A549 (cell line): Measurements from ENCODE around the gene FZD7. TPM values are rescaled to one million over a fixed set of nuclear protein-coding genes. Genes with fewer than 3 reads are reported as not detected.

ENCODE experiments used
- ATAC-seq, 2 experiments: fragments of 200-7000 bp in 1 of 2; fragments of >200 bp in 1 of 2; cut with Nextera tagmentation in 1 of 2; cut with Tn5 transposase in 1 of 2; 3 replicates each; pipeline versions ENCODE4 v1.8.0 to v1.9.1; 2018 to 2020; ENCODE audit warnings: mild to moderate bottlenecking in 1 of 2, moderate library complexity in 1 of 2
- CTCF ChIA-PET: fragments of 300-600 bp; sonication (Branson Sonifier 250); formaldehyde crosslinking; extraction: SDS; loops from one replicate; lab custom pipeline; 2021; ENCODE audit warnings: antibody characterized with exemption, inconsistent platforms; lab: Yijun Ruan, JAX
- POLR2A ChIA-PET: fragments of 350-600 bp; formaldehyde crosslinking; extraction: SDS; loops from one replicate; lab custom pipeline; 2021; ENCODE audit warnings: antibody characterized with exemption, inconsistent platforms; lab: Yijun Ruan, JAX
- DNase-seq, 2 experiments: peaks; one replicate each; pipeline versions ENCODE4 v3.0.0 to v3.0.0-alpha.2; 2011 to 2016; ENCODE audit warnings: low read depth in 1 of 2, low spot score in 1 of 2
- FAIRE-seq: peaks from 2 replicates; lab custom pipeline; 2011; peaks lifted over from hg19 to GRCh38; lab: Jason Lieb, UNC
- H3K27ac ChIP-seq, 2 experiments: fragments of >200 bp; sonication (Bioruptor Twin); formaldehyde crosslinking; 3 replicates each; pipeline ENCODE4 v1.5.1; 2016 to 2017
- H3K4me1 ChIP-seq: fragments of >200 bp; sonication (Bioruptor Twin); formaldehyde crosslinking; 3 replicates; pipeline ENCODE4 v1.6.1; 2016
- H3K4me2 ChIP-seq: fragments of >200 bp; sonication (Bioruptor Twin); formaldehyde crosslinking; 3 replicates; pipeline ENCODE4 v1.6.1; 2016
- H3K4me3 ChIP-seq: fragments of >200 bp; sonication (Bioruptor Twin); formaldehyde crosslinking; 3 replicates; pipeline ENCODE4 v1.5.1; 2016
- H3K9me3 ChIP-seq: fragments of >200 bp; sonication (Bioruptor Twin); formaldehyde crosslinking; 3 replicates; pipeline ENCODE4 v1.6.1; 2016
- BCL3 ChIP-seq: fragments of >200 bp; sonication (Bioruptor Twin); formaldehyde crosslinking; IDR thresholded peaks from 3 replicates; pipeline ENCODE4 v1.6.1; 2016
- CBX2 ChIP-seq: fragments of 200-600 bp; sonication (generic); IDR thresholded peaks from 2 replicates; pipeline ENCODE4 v1.6.1; 2016; ENCODE audit warnings: low read depth, mild to moderate bottlenecking, borderline replicate concordance
- CEBPB ChIP-seq, 2 experiments: fragments of >200 bp in 1 of 2; sonication (Bioruptor Twin) in 1 of 2; formaldehyde crosslinking in 1 of 2; IDR thresholded peaks; 2 replicates each; pipeline ENCODE4 v1.6.1; 2012 to 2016
- CHD2 ChIP-seq: fragments of 150-350 bp; IDR thresholded peaks from 2 replicates; pipeline ENCODE4 v1.6.1; 2014; ENCODE audit warnings: low read length; ENCODE audit not compliant: partially characterized antibody
- CHD4 ChIP-seq: fragments of 200-600 bp; sonication (generic); IDR thresholded peaks from 2 replicates; pipeline ENCODE4 v1.6.1; 2016; ENCODE audit warnings: antibody characterized with exemption, mild to moderate bottlenecking, borderline replicate concordance
- E2F6 ChIP-seq: IDR thresholded peaks from 2 replicates; pipeline ENCODE4 v1.6.1; 2012; ENCODE audit warnings: low read depth, borderline replicate concordance
- EHF ChIP-seq: fragments of 250-450 bp; sonication (Bioruptor Pico); IDR thresholded peaks from 2 replicates; pipeline ENCODE4 v1.5.0; 2020; ENCODE audit warnings: mild to moderate bottlenecking
- EHMT2 ChIP-seq: fragments of 200-600 bp; sonication (generic); IDR thresholded peaks from 2 replicates; pipeline ENCODE4 v1.6.1; 2016; ENCODE audit warnings: antibody characterized with exemption, low read depth, mild to moderate bottlenecking, moderate library complexity
- ELK1 ChIP-seq: fragments of 150-350 bp; IDR thresholded peaks from 2 replicates; pipeline ENCODE4 v1.6.1; 2014; ENCODE audit warnings: low read depth, mild to moderate bottlenecking, low read length
- EP300 ChIP-seq, 2 experiments: fragments of >200 bp; sonication (Bioruptor Twin); formaldehyde crosslinking; IDR thresholded peaks; 2 replicates in 1 of 2; 3 replicates in 1 of 2; pipeline ENCODE4 v1.6.1; 2016 to 2017
- FOSB ChIP-seq: fragments of 250-450 bp; sonication (Bioruptor Pico); IDR thresholded peaks from 2 replicates; pipeline ENCODE4 v1.5.0; 2020; ENCODE audit warnings: mild to moderate bottlenecking, moderate library complexity
- GATA3 ChIP-seq: IDR thresholded peaks from 2 replicates; pipeline ENCODE4 v1.6.1; 2012; ENCODE audit warnings: borderline replicate concordance
- HDAC2 ChIP-seq: fragments of 200-600 bp; sonication (generic); IDR thresholded peaks from 2 replicates; pipeline ENCODE4 v1.6.1; 2016
- HOXA7 ChIP-seq: fragments of 250-450 bp; sonication (Bioruptor Pico); IDR thresholded peaks from 2 replicates; pipeline ENCODE4 v1.5.0; 2020; ENCODE audit warnings: mild to moderate bottlenecking, moderate library complexity
- HOXB13 ChIP-seq: fragments of 250-450 bp; sonication (Bioruptor Pico); IDR thresholded peaks from 2 replicates; pipeline ENCODE4 v1.5.0; 2020; ENCODE audit warnings: low read depth, mild to moderate bottlenecking, moderate library complexity
- HOXB5 ChIP-seq: fragments of 250-450 bp; sonication (Bioruptor Pico); IDR thresholded peaks from 2 replicates; pipeline ENCODE4 v1.5.0; 2020; ENCODE audit warnings: mild to moderate bottlenecking, moderate library complexity
- MAX ChIP-seq: IDR thresholded peaks from 2 replicates; pipeline ENCODE4 v1.6.1; 2012
- MAZ ChIP-seq: fragments of 150-350 bp; IDR thresholded peaks from 2 replicates; pipeline ENCODE4 v1.6.1; 2014; ENCODE audit warnings: antibody characterized with exemption, low read depth, low read length, borderline replicate concordance
- PBX3 ChIP-seq: IDR thresholded peaks from 2 replicates; pipeline ENCODE4 v1.6.1; 2012
- PHF8 ChIP-seq: fragments of 200-600 bp; sonication (generic); IDR thresholded peaks from 2 replicates; pipeline ENCODE4 v1.6.1; 2016; ENCODE audit warnings: low read depth, mild to moderate bottlenecking, antibody characterized with exemption, moderate library complexity, borderline replicate concordance
- RAD21 ChIP-seq, 2 experiments: fragments of >200 bp in 1 of 2; sonication (Bioruptor Twin) in 1 of 2; formaldehyde crosslinking in 1 of 2; IDR thresholded peaks in 1 of 2; conservative IDR thresholded peaks in 1 of 2; 2 replicates in 1 of 2; 3 replicates in 1 of 2; pipeline ENCODE4 v1.6.1; 2012 to 2018; ENCODE audit warnings: inconsistent platforms in 1 of 2
- RARB ChIP-seq: fragments of 250-450 bp; sonication (Bioruptor Pico); IDR thresholded peaks from 2 replicates; pipeline ENCODE4 v1.8.0; 2021; ENCODE audit warnings: mild to moderate bottlenecking, moderate library complexity
- RCOR1 ChIP-seq: fragments of 150-350 bp; IDR thresholded peaks from 2 replicates; pipeline ENCODE4 v1.6.1; 2014; ENCODE audit warnings: antibody characterized with exemption, low read length, low read depth
- RFX5 ChIP-seq: fragments of 450-650 bp; IDR thresholded peaks from 2 replicates; pipeline ENCODE4 v1.7.1; 2014; ENCODE audit warnings: antibody characterized with exemption, mild to moderate bottlenecking, moderate library complexity
- RNF2 ChIP-seq: fragments of 200-600 bp; sonication (generic); IDR thresholded peaks from 2 replicates; pipeline ENCODE4 v1.6.1; 2016; ENCODE audit warnings: low read depth, mild to moderate bottlenecking, antibody characterized with exemption, moderate library complexity, borderline replicate concordance
- SMC3 ChIP-seq: fragments of >200 bp; sonication (Bioruptor Twin); formaldehyde crosslinking; IDR thresholded peaks from 3 replicates; pipeline ENCODE4 v1.6.1; 2018; ENCODE audit warnings: inconsistent platforms
- ZFP36 ChIP-seq: fragments of 450-650 bp; IDR thresholded peaks from 2 replicates; pipeline ENCODE4 v1.6.1; 2014; ENCODE audit warnings: borderline replicate concordance; ENCODE audit not compliant: partially characterized antibody
- ZNF302 ChIP-seq: fragments of 250-450 bp; sonication (Bioruptor Pico); IDR thresholded peaks from 2 replicates; pipeline ENCODE4 v1.9.0; 2021; ENCODE audit warnings: inconsistent platforms, mild to moderate bottlenecking, moderate library complexity
- WGBS: methylation state at CpG from one replicate; pipeline ENCODE4 v1.1.6; 2017; ENCODE audit errors: missing lambda C conversion rate; 5-methylcytosine and 5-hydroxymethylcytosine counted together
- polyA plus RNA-seq, 4 experiments: library from polyadenylated mRNA; depleted of rRNA in 3 of 4; stranded (reverse); fragments of >200 nt; fragmentation: RNase III in 1 of 4; extraction: RNeasy Plus Mini Kit Qiagen cat#74134 plus additional on column Dnase treatment in 1 of 4; gene quantifications; 2 replicates in 3 of 4; 3 replicates in 1 of 4; pipeline ENCODE4 v1.2.3, GENCODE V29; 2011 to 2017

The FZD7 gene
- polyA plus RNA-seq, 2 of the 4 experiments (the other 2 are of a cell fraction): 5.3 to 6.7 TPM

GRCh38 chr2:202018950-202019349 is 14.7 kb upstream of the FZD7 start:
- POLR2A ChIA-PET: no interaction called here
- no peak overlapping the region for H3K4me2 ChIP-seq
- no peak overlapping the region for H3K27ac ChIP-seq
- CTCF ChIA-PET: interaction anchor here (0.6 to 1.1 kb wide), 4 partner anchors 9 to 163 kb away, joined by 3 read pairs; no protein-coding TSS in a partner anchor
- TF ChIP-seq RCOR1 (no peak), RAD21 (conservative IDR thresholded peaks at IDR 0.05 in 1 of 2, IDR thresholded peaks at IDR 0.05 in 1 of 2) (no peak), ZFP36 (no peak), PHF8 (no peak), MAZ (no peak), HOXB13 (CRISPR knock-in tag) (no peak), RFX5 (no peak), RARB (no peak)
- TF ChIP-seq, all 56 proteins: peak for 0
- 42% methylated on average over 2 of the region's 2 CpGs for WGBS
- Histone ChIP-seq H3K4me3 (no peak overlapping the region), H3K9me3 (no peaks in the 10 kb centered on the region), H3K4me1 (no peaks in the 10 kb centered on the region)
- DNase-seq (no peak), ATAC-seq (peak; percentile 27 to 44; a peak in 1 of 6 replicates), FAIRE-seq (no peak)

GRCh38 chr2:202019689-202020450 is 13.8 kb upstream of the FZD7 start:
- no peak for FAIRE-seq
- TF ChIP-seq HDAC2: no peak
- TF ChIP-seq EP300 (IDR thresholded peaks at IDR 0.05): no peak
- TF ChIP-seq BCL3: no peak
- TF ChIP-seq CEBPB (IDR thresholded peaks at IDR 0.05): no peak
- no peak for TF ChIP-seq PBX3
- no peak for TF ChIP-seq CHD2
- no peak for TF ChIP-seq MAX
- no peak for TF ChIP-seq PHF8
- no peak for DNase-seq
- no peaks in the 10 kb centered on the region for H3K9me3 ChIP-seq
- no peak overlapping the region for H3K4me2 ChIP-seq
- no peak overlapping the region for H3K4me3 ChIP-seq
- POLR2A ChIA-PET: no interaction called here
- no peak overlapping the region for H3K27ac ChIP-seq
- H3K4me1 ChIP-seq: no peaks in the 10 kb centered on the region
- WGBS: 69% methylated on average over 8 of the region's 8 CpGs
- no peak; a peak in 1 of 6 replicates for ATAC-seq
- CTCF ChIA-PET: interaction anchor here (0.6 to 1.1 kb wide), 3 partner anchors 10 to 164 kb away, joined by 3 read pairs; no protein-coding TSS in a partner anchor

GRCh38 chr2:202022755-202023154 is 10.9 kb upstream of the FZD7 start:
- ATAC-seq (no peak), FAIRE-seq (no peak), DNase-seq (no peak)
- H3K4me3 ChIP-seq: no peak overlapping the region
- TF ChIP-seq RNF2 (no peak), E2F6 (no peak), HOXB5 (CRISPR knock-in tag) (no peak), EP300 (IDR thresholded peaks at IDR 0.05) (no peak), RCOR1 (no peak), BCL3 (no peak), PHF8 (no peak), HOXA7 (CRISPR knock-in tag) (no peak), ELK1 (no peak), EHF (CRISPR knock-in tag) (no peak), CHD4 (no peak), EHMT2 (no peak), ZNF302 (CRISPR knock-in tag) (no peak), CBX2 (no peak), HDAC2 (no peak), SMC3 (no peak), GATA3 (no peak), FOSB (CRISPR knock-in tag) (no peak), RARB (no peak)
- CTCF ChIA-PET: interaction anchor here (0.6 to 1.5 kb wide), 2 partner anchors 93 to 156 kb away, joined by 3 to 4 read pairs; no protein-coding TSS in a partner anchor
- POLR2A ChIA-PET: no interaction called here
- H3K4me1 ChIP-seq: no peaks in the 10 kb centered on the region
- 80% methylated on average over 8 of the region's 8 CpGs for WGBS
- no peak overlapping the region for H3K27ac ChIP-seq
- H3K4me2 ChIP-seq: no peak overlapping the region
- no peaks in the 10 kb centered on the region for H3K9me3 ChIP-seq
